GM21390 (cell line): Measurements from ENCODE around the gene TUBAL3.
"Not testable (repeated sequence)": the region's sequence is repeated elsewhere in the genome, so short reads cannot be mapped to it uniquely, and the experiment has no call there.

Experiments used
- ATAC-seq: cut with Tn5 transposase; IDR thresholded peaks from one replicate; pipeline ENCODE4 v1.9.1; 2021; ENCODE audit not compliant: unreplicated experiment

TUBAL3 gene

GRCh38 chr10:5424751-5425150 lies 20.1 kb upstream of the TUBAL3 start:
- ATAC-seq, result no peak

GRCh38 chr10:5423771-5424170 lies 19.1 kb upstream of the TUBAL3 start:
- ATAC-seq, result no peak

- no peak for ATAC-seq
Observed at GRCh38 chr10:5419466-5420094, 15.0 kb upstream of the TUBAL3 start.

GRCh38 chr10:5418584-5418983 lies 14.0 kb upstream of the TUBAL3 start:
- no peak for ATAC-seq

GRCh38 chr10:5416981-5417380 lies 12.4 kb upstream of the TUBAL3 start:
- no peak for ATAC-seq

- ATAC-seq, result no peak
Observed at GRCh38 chr10:5413012-5413938, 8.6 kb upstream of the TUBAL3 start.

- peak; percentile 98 for ATAC-seq
Observed at GRCh38 chr10:5412277-5412941, 7.8 kb upstream of the TUBAL3 start, which contains the start of gene NET1. Gene NET1 (plus strand): TSS chr10:5412557. CDS start chr10:5412693, 136 bp downstream.

- no peak for ATAC-seq
Observed at GRCh38 chr10:5411941-5412276, 7.3 kb upstream of the TUBAL3 start.

GRCh38 chr10:5410787-5411186 lies 6.2 kb upstream of the TUBAL3 start:
- not testable (repeated sequence) for ATAC-seq

GRCh38 chr10:5406918-5407317 lies 2.3 kb upstream of the TUBAL3 start:
- ATAC-seq, result no peak

GRCh38 chr10:5402798-5403197 lies 1.8 kb downstream of the TUBAL3 start:
- no peak for ATAC-seq

GRCh38 chr10:5400468-5401240 lies 4.0 kb downstream of the TUBAL3 start:
- no peak for ATAC-seq

GRCh38 chr10:5399332-5399731 lies 5.3 kb downstream of the TUBAL3 start:
- ATAC-seq, result no peak

- no peak for ATAC-seq
Observed at GRCh38 chr10:5396556-5397300, 7.9 kb downstream of the TUBAL3 start.

- no peak for ATAC-seq
Observed at GRCh38 chr10:5395168-5395567, 9.5 kb downstream of the TUBAL3 start.

GRCh38 chr10:5393529-5393928 lies 11.1 kb downstream of the TUBAL3 start:
- no peak for ATAC-seq

- ATAC-seq, result no peak
Observed at GRCh38 chr10:5391790-5392189, 12.8 kb downstream of the TUBAL3 start.

- no peak for ATAC-seq
Observed at GRCh38 chr10:5390607-5391205, 13.9 kb downstream of the TUBAL3 start.

GRCh38 chr10:5387169-5387568 lies 17.5 kb downstream of the TUBAL3 start:
- no peak for ATAC-seq

GRCh38 chr10:5385224-5385623 lies 19.4 kb downstream of the TUBAL3 start:
- no peak for ATAC-seq
